ENCODE measurements around the gene GAL. TPM values are rescaled to one million over a fixed set of nuclear protein-coding genes. Genes with fewer than 3 reads are reported as not detected.

GAL gene
- total and polyA plus RNA-seq, 10 donors = not detected

GRCh38 chr11:68663482-68664010 is 20.8 kb upstream of the GAL start:
- Histone ChIP-seq H3K27me3 (replicated peaks in 1 of 7) (peaks cover 0 to 49% (median 0%) of the 10 kb centered on the region in 7 donors), H3K27ac (no peak overlapping the region), H3K4me1 (no peaks in the 10 kb centered on the region), H3K9me3 (no peaks in the 10 kb centered on the region), H3K36me3 (no peaks in the 10 kb centered on the region), H3K4me3 (no peak overlapping the region)
- peak; percentile 39 for DNase-seq
- WGBS, 5 donors = 86 to 95% (median 91%) methylated on average over 18 of the region's 18 CpGs
- intact Hi-C loops (cut with DNase I; ENCODE audit: low total_unique reads) = no loop called here
- TF ChIP-seq POLR2A (IDR thresholded peaks at IDR 0.05) (no peak), CTCF (IDR thresholded peaks at IDR 0.05 in 8 of 11, conservative IDR thresholded peaks at IDR 0.05 in 3 of 11) (no peak), POLR2AphosphoS5 (IDR thresholded peaks at IDR 0.05) (no peak)

GRCh38 chr11:68664141-68664540 is 20.2 kb upstream of the GAL start:
- intact Hi-C loops (cut with DNase I; ENCODE audit: low total_unique reads) = no loop called here
- Histone ChIP-seq H3K9me3 (no peaks in the 10 kb centered on the region), H3K36me3 (no peaks in the 10 kb centered on the region), H3K27ac (no peak overlapping the region), H3K27me3 (replicated peaks in 1 of 7) (peaks cover 0 to 51% (median 0%) of the 10 kb centered on the region in 7 donors), H3K4me3 (no peak overlapping the region), H3K4me1 (no peaks in the 10 kb centered on the region)
- peak; percentile 8 for DNase-seq
- TF ChIP-seq POLR2A (IDR thresholded peaks at IDR 0.05) (no peak), POLR2AphosphoS5 (IDR thresholded peaks at IDR 0.05) (no peak), CTCF (IDR thresholded peaks at IDR 0.05 in 8 of 11, conservative IDR thresholded peaks at IDR 0.05 in 3 of 11) (no peak)
- WGBS, 5 donors = 72 to 89% (median 80%) methylated on average over 9 of the region's 9 CpGs

- WGBS, 5 donors = 83 to 95% (median 89%) methylated on average over 7 of the region's 7 CpGs; no CpG with 5 or more reads in 1 of the 5 donors
- no peaks in the 10 kb centered on the region for H3K9me3 ChIP-seq
- H3K4me1 ChIP-seq = no peaks in the 10 kb centered on the region
- intact Hi-C loops (cut with DNase I; ENCODE audit: low total_unique reads) = no loop called here
- H3K27me3 ChIP-seq (replicated peaks in 1 of 7) = peaks cover 0 to 59% (median 0%) of the 10 kb centered on the region in 7 donors
- no peak overlapping the region for H3K27ac ChIP-seq
- TF ChIP-seq POLR2AphosphoS5 (IDR thresholded peaks at IDR 0.05) = no peak
- no peak for TF ChIP-seq CTCF (IDR thresholded peaks at IDR 0.05 in 8 of 11, conservative IDR thresholded peaks at IDR 0.05 in 3 of 11)
- TF ChIP-seq POLR2A (IDR thresholded peaks at IDR 0.05) = no peak
- no peaks in the 10 kb centered on the region for H3K36me3 ChIP-seq
- DNase-seq = peak; percentile 34
- H3K4me3 ChIP-seq = no peak overlapping the region
Measured at GRCh38 chr11:68664906-68665305, 19.4 kb upstream of the GAL start.

- intact Hi-C loops (cut with DNase I; ENCODE audit: low total_unique reads) = no loop called here
- Histone ChIP-seq H3K27ac (no peak overlapping the region), H3K36me3 (no peaks in the 10 kb centered on the region), H3K9me3 (no peaks in the 10 kb centered on the region), H3K27me3 (replicated peaks in 1 of 7) (peaks cover 0 to 64% (median 0%) of the 10 kb centered on the region in 7 donors), H3K4me1 (no peaks in the 10 kb centered on the region), H3K4me3 (no peak overlapping the region)
- no peak for TF ChIP-seq CTCF (IDR thresholded peaks at IDR 0.05 in 8 of 11, conservative IDR thresholded peaks at IDR 0.05 in 3 of 11)
- TF ChIP-seq POLR2A (IDR thresholded peaks at IDR 0.05) = no peak
- TF ChIP-seq POLR2AphosphoS5 (IDR thresholded peaks at IDR 0.05) = no peak
- 76 to 89% (median 82%) methylated on average over 16 of the region's 16 CpGs for WGBS, 5 donors
- DNase-seq = peak; percentile 27
Measured at GRCh38 chr11:68665436-68665835, 18.9 kb upstream of the GAL start.
